Muscle of leg (tissue), 11 donors: ENCODE measurements around the gene ZFYVE21. TPM values are rescaled to one million over a fixed set of nuclear protein-coding genes. Genes with fewer than 3 reads are reported as not detected.

Experiments
- DNase-seq: peaks from one replicate; pipeline ENCODE4 v3.0.0; 2013
- H3K27ac ChIP-seq: one replicate; pipeline ENCODE4 v1.5.1; 2013; ENCODE audit warnings: mild to moderate bottlenecking, low read length, control low read depth
- H3K27me3 ChIP-seq: one replicate; pipeline ENCODE4 v1.6.1; 2013; ENCODE audit warnings: low read length; ENCODE audit not compliant: control insufficient read depth, insufficient read depth
- H3K36me3 ChIP-seq: one replicate; pipeline ENCODE4 v1.6.1; 2013; ENCODE audit warnings: low read length; ENCODE audit not compliant: control insufficient read depth, insufficient read depth
- H3K4me1 ChIP-seq: one replicate; pipeline ENCODE4 v1.6.1; 2013; ENCODE audit warnings: low read length; ENCODE audit not compliant: control insufficient read depth, insufficient read depth
- H3K4me3 ChIP-seq: one replicate; pipeline ENCODE4 v1.5.1; 2013; ENCODE audit warnings: low read length, control low read depth
- H3K9me3 ChIP-seq: replicated peaks from 2 replicates; pipeline ENCODE4 v1.6.1; 2013; ENCODE audit warnings: low read depth, low read length; ENCODE audit not compliant: control insufficient read depth
- WGBS: methylation state at CpG from one replicate; pipeline ENCODE4 v1.1.5; 2013; ENCODE audit warnings: missing lambda C conversion rate; ENCODE audit not compliant: insufficient coverage; 5-methylcytosine and 5-hydroxymethylcytosine counted together
- polyA plus RNA-seq, 8 donors: library from polyadenylated mRNA; unstranded; fragments of 120-200 nt; gene quantifications; one replicate each; pipeline versions ENCODE4 v1.2.1 to v1.2.3, GENCODE V29; 2013; ENCODE audit warnings: inconsistent platforms in 1 of 8, low replicate concordance in 1 of 8; ENCODE audit not compliant: insufficient read length in 8 of 8, insufficient read depth in 1 of 8
- total RNA-seq: library from RNA; stranded (reverse); fragments of 120-200 nt; gene quantifications from one replicate; pipeline ENCODE4 v1.2.4, GENCODE V29; 2013

ZFYVE21 gene
- total and polyA plus RNA-seq, 9 donors: 33.6 to 46.4 (median 41.3) TPM

GRCh38 chr14:103680491-103681231 is 34.9 kb upstream of the ZFYVE21 start:
- Histone ChIP-seq H3K27ac (no peak overlapping the region), H3K4me1 (peaks cover 17% of the 10 kb centered on the region), H3K27me3 (no peaks in the 10 kb centered on the region), H3K36me3 (peaks cover 74% of the 10 kb centered on the region), H3K9me3 (no peaks in the 10 kb centered on the region), H3K4me3 (no peak overlapping the region)
- WGBS: 88% methylated on average over 13 of the region's 17 CpGs
- DNase-seq: no peak

- Histone ChIP-seq H3K27me3 (no peaks in the 10 kb centered on the region), H3K9me3 (no peaks in the 10 kb centered on the region), H3K4me1 (peaks cover 17% of the 10 kb centered on the region), H3K36me3 (peaks cover 70% of the 10 kb centered on the region), H3K27ac (no peak overlapping the region), H3K4me3 (no peak overlapping the region)
- WGBS: 80% methylated on average over 14 of the region's 15 CpGs
- DNase-seq: no peak
Observed at GRCh38 chr14:103683139-103683538, 32.5 kb upstream of the ZFYVE21 start.

- Histone ChIP-seq H3K9me3 (no peaks in the 10 kb centered on the region), H3K4me1 (peaks cover 21% of the 10 kb centered on the region), H3K36me3 (peaks cover 66% of the 10 kb centered on the region), H3K27me3 (no peaks in the 10 kb centered on the region), H3K4me3 (no peak overlapping the region), H3K27ac (peak overlapping the region; percentile 61)
- DNase-seq: peak; percentile 80
- WGBS: 69% methylated on average over 4 of the region's 6 CpGs
Observed at GRCh38 chr14:103684471-103684870, 31.1 kb upstream of the ZFYVE21 start.

- DNase-seq: no peak
- Histone ChIP-seq H3K36me3 (peaks cover 65% of the 10 kb centered on the region), H3K27ac (peak overlapping the region; percentile 61), H3K9me3 (no peaks in the 10 kb centered on the region), H3K4me1 (peaks cover 25% of the 10 kb centered on the region), H3K4me3 (no peak overlapping the region), H3K27me3 (no peaks in the 10 kb centered on the region)
- 80% methylated on average over 11 of the region's 15 CpGs for WGBS
Observed at GRCh38 chr14:103684871-103685270, 30.7 kb upstream of the ZFYVE21 start.

GRCh38 chr14:103685276-103686211 is 30.1 kb upstream of the ZFYVE21 start:
- Histone ChIP-seq H3K4me3 (no peak overlapping the region), H3K36me3 (peaks cover 64% of the 10 kb centered on the region), H3K27me3 (no peaks in the 10 kb centered on the region), H3K27ac (no peak overlapping the region), H3K9me3 (no peaks in the 10 kb centered on the region), H3K4me1 (peaks cover 25% of the 10 kb centered on the region)
- DNase-seq: no peak
- WGBS: 90% methylated on average over 9 of the region's 23 CpGs

- Histone ChIP-seq H3K4me1 (peaks cover 25% of the 10 kb centered on the region), H3K9me3 (no peaks in the 10 kb centered on the region), H3K27ac (no peak overlapping the region), H3K4me3 (no peak overlapping the region), H3K27me3 (no peaks in the 10 kb centered on the region), H3K36me3 (peaks cover 58% of the 10 kb centered on the region)
- WGBS: 92% methylated on average over 10 of the region's 19 CpGs
- no peak for DNase-seq
Observed at GRCh38 chr14:103686831-103687485, 28.7 kb upstream of the ZFYVE21 start.

- Histone ChIP-seq H3K36me3 (peaks cover 63% of the 10 kb centered on the region), H3K4me3 (no peak overlapping the region), H3K27ac (no peak overlapping the region), H3K27me3 (no peaks in the 10 kb centered on the region), H3K9me3 (no peaks in the 10 kb centered on the region), H3K4me1 (peaks cover 29% of the 10 kb centered on the region)
- DNase-seq: no peak
- WGBS: 90% methylated on average over 2 of the region's 4 CpGs
Observed at GRCh38 chr14:103687712-103688111, 27.9 kb upstream of the ZFYVE21 start.

- Histone ChIP-seq H3K9me3 (no peaks in the 10 kb centered on the region), H3K27ac (no peak overlapping the region), H3K4me1 (peaks cover 36% of the 10 kb centered on the region), H3K27me3 (no peaks in the 10 kb centered on the region), H3K36me3 (peaks cover 63% of the 10 kb centered on the region), H3K4me3 (no peak overlapping the region)
- DNase-seq: no peak
- WGBS: 93% methylated on average over 2 of the region's 5 CpGs
Observed at GRCh38 chr14:103688441-103688840, 27.2 kb upstream of the ZFYVE21 start.

- DNase-seq: no peak
- Histone ChIP-seq H3K4me1 (peaks cover 32% of the 10 kb centered on the region), H3K4me3 (no peak overlapping the region), H3K36me3 (peaks cover 67% of the 10 kb centered on the region), H3K27me3 (no peaks in the 10 kb centered on the region), H3K9me3 (no peaks in the 10 kb centered on the region), H3K27ac (no peak overlapping the region)
- WGBS: 75% methylated on average over 12 of the region's 16 CpGs
Observed at GRCh38 chr14:103688906-103689902, 26.4 kb upstream of the ZFYVE21 start.
